ENCODE data around the gene OSBPL3. TPM values are rescaled to one million over a fixed set of nuclear protein-coding genes. Genes with fewer than 3 reads are reported as not detected.

Gene OSBPL3
- total and polyA plus RNA-seq, 8 donors, result 2.0 to 25.0 (median 9.9) TPM

DNA sequence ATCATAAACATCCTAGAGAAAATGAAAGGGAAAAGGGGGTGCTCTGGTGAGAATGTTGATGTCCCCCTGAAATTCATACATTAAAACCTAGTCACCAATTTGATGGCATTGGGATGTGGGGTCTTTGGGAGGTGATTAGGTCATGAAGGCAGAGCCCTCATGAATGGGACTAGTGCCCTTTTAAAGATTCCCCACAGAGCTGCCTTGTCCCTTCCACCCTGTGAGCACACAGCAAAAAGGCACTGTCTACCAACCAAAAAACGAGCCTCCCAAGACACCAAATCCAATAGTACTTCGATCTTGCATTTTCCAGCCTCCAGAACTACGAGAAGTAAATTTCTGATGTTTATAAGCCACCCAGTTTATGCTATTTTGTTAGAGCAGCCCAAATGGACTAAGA is 47.6 kb downstream of the OSBPL3 start:
- Histone ChIP-seq H3K4me1 (no peaks in the 10 kb centered on the region), H3K27me3 (no peaks in the 10 kb centered on the region), H3K36me3 (no peaks in the 10 kb centered on the region), H3K27ac (no peak overlapping the region), H3K9me3 (no peaks in the 10 kb centered on the region), H3K4me3 (no peak overlapping the region)
- TF ChIP-seq, protein P1, sequence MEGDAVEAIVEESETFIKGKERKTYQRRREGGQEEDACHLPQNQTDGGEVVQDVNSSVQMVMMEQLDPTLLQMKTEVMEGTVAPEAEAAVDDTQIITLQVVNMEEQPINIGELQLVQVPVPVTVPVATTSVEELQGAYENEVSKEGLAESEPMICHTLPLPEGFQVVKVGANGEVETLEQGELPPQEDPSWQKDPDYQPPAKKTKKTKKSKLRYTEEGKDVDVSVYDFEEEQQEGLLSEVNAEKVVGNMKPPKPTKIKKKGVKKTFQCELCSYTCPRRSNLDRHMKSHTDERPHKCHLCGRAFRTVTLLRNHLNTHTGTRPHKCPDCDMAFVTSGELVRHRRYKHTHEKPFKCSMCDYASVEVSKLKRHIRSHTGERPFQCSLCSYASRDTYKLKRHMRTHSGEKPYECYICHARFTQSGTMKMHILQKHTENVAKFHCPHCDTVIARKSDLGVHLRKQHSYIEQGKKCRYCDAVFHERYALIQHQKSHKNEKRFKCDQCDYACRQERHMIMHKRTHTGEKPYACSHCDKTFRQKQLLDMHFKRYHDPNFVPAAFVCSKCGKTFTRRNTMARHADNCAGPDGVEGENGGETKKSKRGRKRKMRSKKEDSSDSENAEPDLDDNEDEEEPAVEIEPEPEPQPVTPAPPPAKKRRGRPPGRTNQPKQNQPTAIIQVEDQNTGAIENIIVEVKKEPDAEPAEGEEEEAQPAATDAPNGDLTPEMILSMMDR (IDR thresholded peaks at IDR 0.05), result no peak
- TF ChIP-seq POLR2AphosphoS5 (IDR thresholded peaks at IDR 0.05), result no peak
- TF ChIP-seq EP300 (IDR thresholded peaks at IDR 0.05), result no peak
- TF ChIP-seq POLR2A (IDR thresholded peaks at IDR 0.05), result no peak
- intact Hi-C loops (cut with DNase I; ENCODE audit: low total_unique reads), result no loop called here
- DNase-seq, result no peak
- WGBS, 5 donors, result 89 to 92% (median 90%) methylated on average over 3 of the region's 3 CpGs

GRCh38 chr7:24931844-24932243 is 48.1 kb downstream of the OSBPL3 start:
- Histone ChIP-seq H3K4me1 (no peaks in the 10 kb centered on the region), H3K4me3 (no peak overlapping the region), H3K36me3 (no peaks in the 10 kb centered on the region), H3K27ac (no peak overlapping the region), H3K9me3 (no peaks in the 10 kb centered on the region), H3K27me3 (no peaks in the 10 kb centered on the region)
- 76 to 90% (median 84%) methylated on average over 3 of the region's 3 CpGs for WGBS, 5 donors
- TF ChIP-seq, protein P1 (IDR thresholded peaks at IDR 0.05), result no peak
- no peak for TF ChIP-seq POLR2AphosphoS5 (IDR thresholded peaks at IDR 0.05)
- no peak for TF ChIP-seq POLR2A (IDR thresholded peaks at IDR 0.05)
- TF ChIP-seq EP300 (IDR thresholded peaks at IDR 0.05), result no peak
- intact Hi-C loops (cut with DNase I; ENCODE audit: low total_unique reads), result no loop called here
- no peak for DNase-seq

DNA sequence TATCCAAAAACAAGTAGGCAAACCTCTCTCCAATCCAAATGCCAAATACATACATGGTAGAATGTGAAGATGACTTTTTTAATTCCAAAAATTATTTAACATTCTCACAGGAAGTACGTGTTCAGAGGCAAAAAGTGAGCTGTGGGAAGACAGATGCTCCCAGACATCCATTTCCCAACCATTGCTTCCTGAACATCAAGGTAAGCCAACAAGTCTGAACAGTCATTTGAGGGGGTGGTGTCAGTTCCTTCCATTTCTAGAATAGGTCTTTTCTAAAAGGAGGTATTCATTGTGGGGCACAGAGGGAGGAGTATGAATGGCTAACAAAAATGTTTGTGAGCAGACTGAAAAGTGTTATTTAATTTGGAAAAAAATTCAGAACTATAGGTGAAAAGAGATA is 49.1 kb downstream of the OSBPL3 start:
- DNase-seq, result no peak
- intact Hi-C loops (cut with DNase I; ENCODE audit: low total_unique reads), result no loop called here
- H3K27ac ChIP-seq, result no peak overlapping the region
- no peak for TF ChIP-seq POLR2AphosphoS5 (IDR thresholded peaks at IDR 0.05)
- TF ChIP-seq, protein P1 (IDR thresholded peaks at IDR 0.05), result no peak
- TF ChIP-seq POLR2A (IDR thresholded peaks at IDR 0.05), result no peak
- 83 to 91% (median 88%) methylated on average over 1 of the region's 1 CpG for WGBS, 5 donors
- H3K36me3 ChIP-seq, result no peaks in the 10 kb centered on the region
- no peak overlapping the region for H3K4me3 ChIP-seq
- H3K27me3 ChIP-seq, result no peaks in the 10 kb centered on the region
- H3K9me3 ChIP-seq, result no peaks in the 10 kb centered on the region
- no peaks in the 10 kb centered on the region for H3K4me1 ChIP-seq

GRCh38 chr7:24926623-24927524 is 53.1 kb downstream of the OSBPL3 start:
- Histone ChIP-seq H3K36me3 (no peaks in the 10 kb centered on the region), H3K9me3 (no peaks in the 10 kb centered on the region), H3K27me3 (no peaks in the 10 kb centered on the region), H3K4me1 (peaks cover 0 to 16% (median 5%) of the 10 kb centered on the region in 4 donors), H3K27ac (no peak overlapping the region), H3K4me3 (no peak overlapping the region)
- WGBS, 5 donors, result 73 to 88% (median 87%) methylated on average over 5 of the region's 5 CpGs
- no peak for DNase-seq
- intact Hi-C loops (cut with DNase I; ENCODE audit: low total_unique reads), result no loop called here
- TF ChIP-seq EP300 (IDR thresholded peaks at IDR 0.05) (no peak), POLR2AphosphoS5 (IDR thresholded peaks at IDR 0.05) (no peak), POLR2A (IDR thresholded peaks at IDR 0.05) (no peak)
- TF ChIP-seq, protein P1 (IDR thresholded peaks at IDR 0.05), result no peak
